ENCODE results near the gene ZFP36. TPM values are rescaled to one million over a fixed set of nuclear protein-coding genes. Genes with fewer than 3 reads are reported as not detected.
A peak's percentile ranks its signal among the peaks of the same experiment; 100 is the strongest.

Gene ZFP36
- polyA plus RNA-seq, 2 of the 4 experiments (the other 2 are of a cell fraction): 22.1 to 29.1 TPM

DNA sequence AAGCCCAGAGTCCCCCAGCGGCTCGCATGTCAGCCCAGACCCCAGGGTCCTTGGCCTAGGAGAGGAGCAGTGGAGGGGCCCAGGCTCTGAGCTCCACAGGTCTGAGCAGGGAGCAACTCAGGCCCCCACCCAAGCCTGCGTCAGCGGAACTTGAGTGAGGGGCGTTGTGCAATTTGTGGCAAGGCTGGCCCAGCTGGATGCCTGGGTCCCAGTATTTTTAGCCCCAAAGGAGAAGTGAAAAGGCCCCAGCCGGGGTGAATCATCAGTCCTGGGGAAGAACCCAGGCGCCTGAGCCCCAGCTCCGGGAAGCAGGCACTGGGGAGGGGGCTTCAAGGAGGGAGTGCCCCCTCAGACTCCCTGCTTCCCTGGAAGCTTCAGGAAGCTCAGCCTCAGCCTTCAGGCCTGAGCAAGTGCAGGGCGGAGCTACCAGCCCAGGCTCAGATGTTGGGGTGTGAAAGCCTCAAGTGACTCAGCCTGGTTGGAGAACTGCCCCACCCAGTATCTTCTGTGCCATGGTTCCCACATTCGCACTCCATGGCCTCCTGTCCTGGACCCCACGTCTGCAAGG is 8.3 kb upstream of the ZFP36 start:
- peak; percentile 84 to 92 for DNase-seq (ENCODE audit: low read depth in 1 of 2, low spot score in 1 of 2)
- H3K4me1 ChIP-seq: peaks cover 63% of the 10 kb centered on the region
- peak overlapping the region; percentile 85 for H3K4me2 ChIP-seq
- ChIA-PET POLR2A (interaction anchor here (0.6 to 3.8 kb wide), 12 partner anchors 9 to 468 kb away, joined by 3 to 122 read pairs (median 8); partner anchors contain the start of genes FBXO17, MRPS12, PLEKHG2 and RPS16), CTCF (interaction anchor here (0.5 to 21.4 kb wide), 66 partner anchors 9 to 995 kb away, joined by 3 to 484 read pairs (median 4); partner anchors contain the start of genes DLL3, EID2, EID2B and FAM98C)
- 32% methylated on average over 11 of the region's 11 CpGs for WGBS (ENCODE audit: missing lambda C conversion rate)
- H3K9me3 ChIP-seq: no peaks in the 10 kb centered on the region
- ATAC-seq: peak; percentile 27 to 39
- FAIRE-seq: peak; percentile 86
- H3K27ac ChIP-seq: peak overlapping the region; percentile 92 to 99
- peak overlapping the region; percentile 22; the same call in 2 of the 3 replicates for H3K4me3 ChIP-seq
- TF ChIP-seq CBX2 (IDR thresholded peaks at IDR 0.05; ENCODE audit: borderline replicate concordance, low read depth) (no peak), ZSCAN20 (CRISPR knock-in tag; IDR thresholded peaks at IDR 0.05) (0 out of 2 replicates have a peak, but pooled peaks have one; percentile 29), RARB (CRISPR knock-in tag; IDR thresholded peaks at IDR 0.05) (no peak), HOXB13 (CRISPR knock-in tag; IDR thresholded peaks at IDR 0.05; ENCODE audit: low read depth) (peak; percentile 49), ESRRA (IDR thresholded peaks at IDR 0.05; ENCODE audit: borderline replicate concordance, low read length) (no peak), EHMT2 (IDR thresholded peaks at IDR 0.05; ENCODE audit: low read depth) (no peak), NFE2L2 (conservative IDR thresholded peaks at IDR 0.05; ENCODE audit: low read length) (no peak), HOXB5 (CRISPR knock-in tag; IDR thresholded peaks at IDR 0.05) (0 out of 2 replicates have a peak, but pooled peaks have one; percentile 22), NPAS2 (CRISPR knock-in tag; IDR thresholded peaks at IDR 0.05; ENCODE audit: borderline replicate concordance) (no peak), TFCP2L1 (CRISPR knock-in tag; IDR thresholded peaks at IDR 0.05) (no peak), FOSL2 (IDR thresholded peaks at IDR 0.05) (peak; percentile 47; the same call in 1 of the 2 replicates), FOSL2 (CRISPR knock-in tag; IDR thresholded peaks at IDR 0.05) (peak; percentile 82), BHLHE40 (IDR thresholded peaks at IDR 0.05; ENCODE audit: low read depth, low read length) (no peak), CHD4 (IDR thresholded peaks at IDR 0.05; ENCODE audit: borderline replicate concordance) (no peak; the same call in 1 of the 2 replicates), FOSB (CRISPR knock-in tag; IDR thresholded peaks at IDR 0.05) (no peak; the same call in 1 of the 2 replicates), MYC (IDR thresholded peaks at IDR 0.05; ENCODE audit: borderline replicate concordance, low read length) (no peak), RFX5 (IDR thresholded peaks at IDR 0.05) (no peak), HOXA7 (CRISPR knock-in tag; IDR thresholded peaks at IDR 0.05) (no peak; the same call in 1 of the 2 replicates), SMC3 (IDR thresholded peaks at IDR 0.05) (no peak), JUNB (IDR thresholded peaks at IDR 0.05) (peak; percentile 57), HDAC2 (IDR thresholded peaks at IDR 0.05) (no peak), RNF2 (IDR thresholded peaks at IDR 0.05; ENCODE audit: borderline replicate concordance, low read depth) (no peak), GATA3 (IDR thresholded peaks at IDR 0.05; ENCODE audit: borderline replicate concordance) (no peak; the same call in 1 of the 2 replicates), EHF (CRISPR knock-in tag; IDR thresholded peaks at IDR 0.05) (peak; percentile 47), JUN (IDR thresholded peaks at IDR 0.05) (0 out of 5 replicates have a peak, but pooled peaks have one; percentile 2 to 5), TP53 (CRISPR knock-in tag; IDR thresholded peaks at IDR 0.05) (no peak), SREBF2 (IDR thresholded peaks at IDR 0.05) (no peak), POLR2AphosphoS2 (conservative IDR thresholded peaks at IDR 0.05; ENCODE audit: low read length) (no peak), EP300 (IDR thresholded peaks at IDR 0.05) (peak in 1 of 2 experiments; percentile 29; a peak in 3 of 5 replicates)
- TF ChIP-seq, protein P1, sequence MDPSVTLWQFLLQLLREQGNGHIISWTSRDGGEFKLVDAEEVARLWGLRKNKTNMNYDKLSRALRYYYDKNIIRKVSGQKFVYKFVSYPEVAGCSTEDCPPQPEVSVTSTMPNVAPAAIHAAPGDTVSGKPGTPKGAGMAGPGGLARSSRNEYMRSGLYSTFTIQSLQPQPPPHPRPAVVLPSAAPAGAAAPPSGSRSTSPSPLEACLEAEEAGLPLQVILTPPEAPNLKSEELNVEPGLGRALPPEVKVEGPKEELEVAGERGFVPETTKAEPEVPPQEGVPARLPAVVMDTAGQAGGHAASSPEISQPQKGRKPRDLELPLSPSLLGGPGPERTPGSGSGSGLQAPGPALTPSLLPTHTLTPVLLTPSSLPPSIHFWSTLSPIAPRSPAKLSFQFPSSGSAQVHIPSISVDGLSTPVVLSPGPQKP (IDR thresholded peaks at IDR 0.05; ENCODE audit: low read depth, low read length): no peak
- TF ChIP-seq, protein P2, sequence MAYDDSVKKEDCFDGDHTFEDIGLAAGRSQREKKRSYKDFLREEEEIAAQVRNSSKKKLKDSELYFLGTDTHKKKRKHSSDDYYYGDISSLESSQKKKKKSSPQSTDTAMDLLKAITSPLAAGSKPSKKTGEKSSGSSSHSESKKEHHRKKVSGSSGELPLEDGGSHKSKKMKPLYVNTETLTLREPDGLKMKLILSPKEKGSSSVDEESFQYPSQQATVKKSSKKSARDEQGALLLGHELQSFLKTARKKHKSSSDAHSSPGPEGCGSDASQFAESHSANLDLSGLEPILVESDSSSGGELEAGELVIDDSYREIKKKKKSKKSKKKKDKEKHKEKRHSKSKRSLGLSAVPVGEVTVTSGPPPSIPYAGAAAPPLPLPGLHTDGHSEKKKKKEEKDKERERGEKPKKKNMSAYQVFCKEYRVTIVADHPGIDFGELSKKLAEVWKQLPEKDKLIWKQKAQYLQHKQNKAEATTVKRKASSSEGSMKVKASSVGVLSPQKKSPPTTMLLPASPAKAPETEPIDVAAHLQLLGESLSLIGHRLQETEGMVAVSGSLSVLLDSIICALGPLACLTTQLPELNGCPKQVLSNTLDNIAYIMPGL (CRISPR knock-in tag; IDR thresholded peaks at IDR 0.05; ENCODE audit: borderline replicate concordance): peak; percentile 55; the same call in 1 of the 2 replicates
- TF ChIP-seq, protein P3, sequence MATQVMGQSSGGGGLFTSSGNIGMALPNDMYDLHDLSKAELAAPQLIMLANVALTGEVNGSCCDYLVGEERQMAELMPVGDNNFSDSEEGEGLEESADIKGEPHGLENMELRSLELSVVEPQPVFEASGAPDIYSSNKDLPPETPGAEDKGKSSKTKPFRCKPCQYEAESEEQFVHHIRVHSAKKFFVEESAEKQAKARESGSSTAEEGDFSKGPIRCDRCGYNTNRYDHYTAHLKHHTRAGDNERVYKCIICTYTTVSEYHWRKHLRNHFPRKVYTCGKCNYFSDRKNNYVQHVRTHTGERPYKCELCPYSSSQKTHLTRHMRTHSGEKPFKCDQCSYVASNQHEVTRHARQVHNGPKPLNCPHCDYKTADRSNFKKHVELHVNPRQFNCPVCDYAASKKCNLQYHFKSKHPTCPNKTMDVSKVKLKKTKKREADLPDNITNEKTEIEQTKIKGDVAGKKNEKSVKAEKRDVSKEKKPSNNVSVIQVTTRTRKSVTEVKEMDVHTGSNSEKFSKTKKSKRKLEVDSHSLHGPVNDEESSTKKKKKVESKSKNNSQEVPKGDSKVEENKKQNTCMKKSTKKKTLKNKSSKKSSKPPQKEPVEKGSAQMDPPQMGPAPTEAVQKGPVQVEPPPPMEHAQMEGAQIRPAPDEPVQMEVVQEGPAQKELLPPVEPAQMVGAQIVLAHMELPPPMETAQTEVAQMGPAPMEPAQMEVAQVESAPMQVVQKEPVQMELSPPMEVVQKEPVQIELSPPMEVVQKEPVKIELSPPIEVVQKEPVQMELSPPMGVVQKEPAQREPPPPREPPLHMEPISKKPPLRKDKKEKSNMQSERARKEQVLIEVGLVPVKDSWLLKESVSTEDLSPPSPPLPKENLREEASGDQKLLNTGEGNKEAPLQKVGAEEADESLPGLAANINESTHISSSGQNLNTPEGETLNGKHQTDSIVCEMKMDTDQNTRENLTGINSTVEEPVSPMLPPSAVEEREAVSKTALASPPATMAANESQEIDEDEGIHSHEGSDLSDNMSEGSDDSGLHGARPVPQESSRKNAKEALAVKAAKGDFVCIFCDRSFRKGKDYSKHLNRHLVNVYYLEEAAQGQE (IDR thresholded peaks at IDR 0.05): no peak
- TF ChIP-seq, protein P4, sequence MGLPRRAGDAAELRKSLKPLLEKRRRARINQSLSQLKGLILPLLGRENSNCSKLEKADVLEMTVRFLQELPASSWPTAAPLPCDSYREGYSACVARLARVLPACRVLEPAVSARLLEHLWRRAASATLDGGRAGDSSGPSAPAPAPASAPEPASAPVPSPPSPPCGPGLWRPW (IDR thresholded peaks at IDR 0.05): no peak
- TF ChIP-seq, protein P5, sequence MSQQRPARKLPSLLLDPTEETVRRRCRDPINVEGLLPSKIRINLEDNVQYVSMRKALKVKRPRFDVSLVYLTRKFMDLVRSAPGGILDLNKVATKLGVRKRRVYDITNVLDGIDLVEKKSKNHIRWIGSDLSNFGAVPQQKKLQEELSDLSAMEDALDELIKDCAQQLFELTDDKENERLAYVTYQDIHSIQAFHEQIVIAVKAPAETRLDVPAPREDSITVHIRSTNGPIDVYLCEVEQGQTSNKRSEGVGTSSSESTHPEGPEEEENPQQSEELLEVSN (IDR thresholded peaks at IDR 0.05; ENCODE audit: borderline replicate concordance, low read depth): peak; percentile 71
- TF ChIP-seq, protein P6, sequence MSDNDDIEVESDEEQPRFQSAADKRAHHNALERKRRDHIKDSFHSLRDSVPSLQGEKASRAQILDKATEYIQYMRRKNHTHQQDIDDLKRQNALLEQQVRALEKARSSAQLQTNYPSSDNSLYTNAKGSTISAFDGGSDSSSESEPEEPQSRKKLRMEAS (IDR thresholded peaks at IDR 0.05): peak; percentile 82
